GM21381 (cell line): ENCODE measurements around the gene RBMXL3.

Experiments used
- ATAC-seq: cut with Tn5 transposase; IDR thresholded peaks from one replicate; pipeline ENCODE4 v1.9.1; 2021; ENCODE audit warnings: mild to moderate bottlenecking, moderate library complexity; ENCODE audit not compliant: unreplicated experiment

The RBMXL3 gene

GRCh38 chrX:115233497-115234455, 44.6 kb downstream of the RBMXL3 start, which contains the start of gene LRCH2:
LRCH2 (minus strand) TSS chrX:115234096; CDS start chrX:115234041, 55 bp downstream.
- ATAC-seq, result no peak

GRCh38 chrX:115234461-115234860, 45.3 kb downstream of the RBMXL3 start:
- no peak for ATAC-seq

GRCh38 chrX:115236560-115236959, 47.4 kb downstream of the RBMXL3 start:
- ATAC-seq, result no peak

GRCh38 chrX:115237056-115237455, 47.8 kb downstream of the RBMXL3 start:
- ATAC-seq, result no peak
